A549 (cell line): ENCODE results near the gene AUH.

Source experiments
- CHD4 ChIP-seq: fragments of 200-600 bp; sonication (generic); IDR thresholded peaks from 2 replicates; pipeline ENCODE4 v1.6.1; 2016; ENCODE audit warnings: antibody characterized with exemption, mild to moderate bottlenecking, borderline replicate concordance
- CTCF ChIP-seq: fragments of >200 bp; sonication (Bioruptor Twin); formaldehyde crosslinking; IDR thresholded peaks from 3 replicates; pipeline ENCODE4 v1.5.1; 2016
- FOSB ChIP-seq: fragments of 250-450 bp; sonication (Bioruptor Pico); IDR thresholded peaks from 2 replicates; pipeline ENCODE4 v1.5.0; 2020; ENCODE audit warnings: mild to moderate bottlenecking, moderate library complexity
- JUNB ChIP-seq: fragments of >200 bp; sonication (Bioruptor Twin); formaldehyde crosslinking; IDR thresholded peaks from 2 replicates; pipeline ENCODE4 v1.6.1; 2016
- KDM5A ChIP-seq: fragments of 200-600 bp; sonication (generic); IDR thresholded peaks from 2 replicates; pipeline ENCODE4 v1.6.1; 2016; ENCODE audit warnings: antibody characterized with exemption, mild to moderate bottlenecking
- MAX ChIP-seq: IDR thresholded peaks from 2 replicates; pipeline ENCODE4 v1.6.1; 2012
- RCOR1 ChIP-seq: fragments of 150-350 bp; IDR thresholded peaks from 2 replicates; pipeline ENCODE4 v1.6.1; 2014; ENCODE audit warnings: antibody characterized with exemption, low read length, low read depth
- REST ChIP-seq: fragments of 200-600 bp; sonication (generic); IDR thresholded peaks from 2 replicates; pipeline ENCODE4 v1.6.1; 2016; ENCODE audit warnings: antibody characterized with exemption, mild to moderate bottlenecking, moderate library complexity
- ZFP36 ChIP-seq: fragments of 450-650 bp; IDR thresholded peaks from 2 replicates; pipeline ENCODE4 v1.6.1; 2014; ENCODE audit warnings: borderline replicate concordance; ENCODE audit not compliant: partially characterized antibody

- TF ChIP-seq CTCF (no peak), CHD4 (no peak), ZFP36 (no peak), JUNB (no peak), MAX (no peak), KDM5A (no peak), REST (no peak), RCOR1 (no peak), FOSB (no peak)
Observed at GRCh38 chr9:91336786-91337185, 24.9 kb downstream of the AUH start.
